IPS DF 19.7 (cell line): ENCODE measurements around the gene LRP10.

Source experiments
- DNase-seq: peaks from one replicate; pipeline ENCODE4 v3.0.0-alpha.2; 2013; ENCODE audit warnings: low read depth, low spot score

Gene LRP10

DNA sequence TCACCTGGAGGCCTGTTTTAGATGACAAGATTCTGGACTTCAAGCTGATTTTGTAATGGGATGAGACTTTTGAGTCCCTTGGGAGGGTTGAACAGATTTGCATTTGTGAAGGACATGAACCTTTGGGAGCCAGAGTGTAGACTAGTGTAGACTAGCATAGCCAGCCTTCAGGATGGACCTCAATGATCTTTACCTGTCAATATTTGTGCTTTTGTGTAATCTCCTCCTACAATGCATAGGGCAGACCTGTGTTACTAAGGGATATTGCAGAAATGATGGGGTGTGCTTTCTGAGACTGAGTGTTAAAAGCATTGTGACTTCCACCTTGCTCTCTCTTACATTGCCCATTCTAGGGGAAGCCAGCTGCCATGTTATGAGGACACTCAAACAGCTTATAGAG lies 9.9 kb upstream of the LRP10 start:
- no peak for DNase-seq

DNA sequence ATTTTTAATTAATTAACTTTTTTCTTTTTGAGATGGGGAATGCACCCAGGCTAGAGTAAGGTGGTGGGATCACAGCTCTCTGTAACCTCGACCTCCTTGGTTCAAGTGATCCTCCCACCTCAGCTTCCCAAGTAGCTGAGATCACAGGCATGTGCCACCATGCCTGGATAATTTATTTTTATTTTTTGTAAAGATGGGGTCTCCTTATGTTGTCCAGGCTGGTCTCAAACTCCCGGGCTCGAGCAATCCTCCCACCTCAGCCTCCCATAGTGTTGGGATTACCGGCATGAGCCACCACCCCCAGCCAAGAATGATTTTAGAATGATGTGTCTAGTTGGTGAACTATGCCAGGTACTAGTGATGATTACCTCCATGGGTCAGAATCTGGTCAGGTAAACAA lies 6.6 kb upstream of the LRP10 start:
- no peak for DNase-seq

DNA sequence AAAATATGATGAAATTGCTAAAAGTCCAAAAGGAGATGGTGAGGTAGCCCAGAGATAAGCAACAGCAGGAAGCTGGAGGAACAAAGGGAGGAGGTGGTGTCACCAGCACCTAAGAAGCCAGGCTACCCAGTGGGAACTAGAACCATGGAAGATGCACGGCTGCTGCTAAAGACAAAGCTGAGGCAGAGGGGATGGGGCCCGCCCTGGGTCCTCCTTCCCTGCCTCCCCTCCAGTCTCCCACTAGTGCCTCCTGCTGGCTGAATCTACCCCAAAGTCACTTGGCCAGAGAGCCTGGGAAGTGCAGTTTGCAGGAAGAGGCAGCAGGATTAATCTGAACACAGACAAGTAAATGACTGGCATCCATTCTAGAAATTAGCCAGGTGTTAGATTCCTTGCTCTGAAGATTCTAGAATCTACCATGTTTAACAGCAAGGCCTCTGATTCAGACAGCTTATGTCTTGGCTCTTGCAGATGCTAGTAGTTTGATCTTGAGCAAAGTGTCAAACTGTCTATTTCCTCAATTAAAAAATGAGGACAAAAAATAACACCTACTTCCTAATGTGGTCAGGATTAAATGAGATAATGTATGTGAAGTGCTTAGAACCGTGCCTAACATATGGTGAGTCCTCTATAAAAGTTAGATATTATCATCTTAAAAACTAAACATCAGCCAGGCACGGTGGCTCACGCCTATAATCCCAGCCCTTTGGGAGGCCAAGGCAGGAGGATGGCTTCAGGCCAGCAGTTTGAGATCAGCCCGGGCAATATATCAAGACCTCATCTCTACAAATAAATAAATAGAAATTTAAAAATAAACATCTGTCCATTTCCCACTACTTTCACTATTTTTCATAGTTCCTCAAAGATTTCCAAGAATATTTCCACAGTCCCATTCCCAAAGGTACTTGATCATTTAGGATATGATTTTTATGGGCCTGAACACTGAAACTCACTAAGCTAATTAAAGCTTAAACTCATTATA lies 5.8 kb upstream of the LRP10 start:
- no peak for DNase-seq

DNA sequence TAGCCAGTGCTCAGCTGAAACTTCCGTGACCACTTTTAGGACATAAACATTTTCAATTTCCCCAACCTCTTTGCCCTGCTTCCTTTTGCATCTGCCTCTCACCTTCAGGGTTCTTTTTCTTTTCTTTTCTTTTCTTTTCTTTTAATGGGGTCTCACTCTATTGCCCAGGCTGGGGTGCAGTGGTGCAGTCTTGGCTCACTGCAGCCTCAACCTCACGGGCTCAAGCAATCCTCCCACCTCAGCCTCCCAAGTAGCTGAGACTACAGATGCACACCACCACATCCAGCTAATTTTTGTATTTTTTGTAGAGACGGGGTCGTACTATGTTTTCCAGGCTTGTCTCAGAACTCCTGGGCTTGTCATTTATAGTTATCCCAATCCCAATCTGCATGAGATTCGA lies 4.7 kb upstream of the LRP10 start:
- DNase-seq, result no peak

DNA sequence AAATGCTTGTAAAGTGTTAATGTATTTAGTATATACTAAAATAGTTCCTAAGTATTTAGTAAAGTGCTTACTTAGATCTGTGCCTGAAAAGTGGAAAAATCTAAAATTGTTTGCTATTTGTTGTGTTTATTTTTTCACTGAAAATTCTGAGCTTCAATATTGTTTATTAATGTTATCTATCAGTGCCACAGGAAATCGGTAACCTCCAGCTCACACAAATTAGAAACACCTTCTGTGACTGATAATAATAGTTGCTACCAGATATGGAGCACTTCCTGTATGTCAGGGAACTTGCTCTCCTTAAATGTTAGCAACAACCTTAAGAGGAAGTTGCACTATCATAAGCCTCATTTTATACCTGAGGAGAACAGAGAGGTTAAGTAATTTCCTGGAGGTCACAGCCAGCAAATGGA lies 723 bp upstream of the LRP10 start:
- no peak for DNase-seq

DNA sequence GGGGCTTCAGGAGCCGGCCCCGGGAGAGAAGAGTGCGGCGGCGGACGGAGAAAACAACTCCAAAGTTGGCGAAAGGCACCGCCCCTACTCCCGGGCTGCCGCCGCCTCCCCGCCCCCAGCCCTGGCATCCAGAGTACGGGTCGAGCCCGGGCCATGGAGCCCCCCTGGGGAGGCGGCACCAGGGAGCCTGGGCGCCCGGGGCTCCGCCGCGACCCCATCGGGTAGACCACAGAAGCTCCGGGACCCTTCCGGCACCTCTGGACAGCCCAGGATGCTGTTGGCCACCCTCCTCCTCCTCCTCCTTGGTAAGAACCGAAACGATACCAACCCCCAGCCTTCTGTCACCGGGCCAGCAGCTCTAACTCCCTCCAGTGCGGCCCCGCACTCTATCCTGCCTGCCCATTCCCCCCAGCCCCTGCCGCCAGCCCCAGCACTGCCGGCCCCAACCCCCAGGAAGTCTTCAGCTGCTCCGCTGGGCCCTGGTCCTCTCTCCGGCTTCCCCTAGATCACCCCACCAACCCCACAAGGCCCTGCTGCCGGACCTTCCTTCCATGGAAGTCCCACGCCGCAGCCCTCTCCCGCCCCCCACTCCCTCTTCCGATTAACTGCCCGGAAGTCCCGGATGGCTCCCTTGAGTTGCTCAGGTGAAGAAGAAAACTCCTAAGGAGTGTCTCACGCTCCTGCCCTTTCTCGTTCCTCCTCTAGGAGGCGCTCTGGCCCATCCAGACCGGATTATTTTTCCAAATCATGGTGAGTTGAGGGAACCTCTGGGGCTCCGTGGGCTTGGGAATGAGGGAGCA lies 693 bp downstream of the LRP10 start:
- DNase-seq, result no peak

DNA sequence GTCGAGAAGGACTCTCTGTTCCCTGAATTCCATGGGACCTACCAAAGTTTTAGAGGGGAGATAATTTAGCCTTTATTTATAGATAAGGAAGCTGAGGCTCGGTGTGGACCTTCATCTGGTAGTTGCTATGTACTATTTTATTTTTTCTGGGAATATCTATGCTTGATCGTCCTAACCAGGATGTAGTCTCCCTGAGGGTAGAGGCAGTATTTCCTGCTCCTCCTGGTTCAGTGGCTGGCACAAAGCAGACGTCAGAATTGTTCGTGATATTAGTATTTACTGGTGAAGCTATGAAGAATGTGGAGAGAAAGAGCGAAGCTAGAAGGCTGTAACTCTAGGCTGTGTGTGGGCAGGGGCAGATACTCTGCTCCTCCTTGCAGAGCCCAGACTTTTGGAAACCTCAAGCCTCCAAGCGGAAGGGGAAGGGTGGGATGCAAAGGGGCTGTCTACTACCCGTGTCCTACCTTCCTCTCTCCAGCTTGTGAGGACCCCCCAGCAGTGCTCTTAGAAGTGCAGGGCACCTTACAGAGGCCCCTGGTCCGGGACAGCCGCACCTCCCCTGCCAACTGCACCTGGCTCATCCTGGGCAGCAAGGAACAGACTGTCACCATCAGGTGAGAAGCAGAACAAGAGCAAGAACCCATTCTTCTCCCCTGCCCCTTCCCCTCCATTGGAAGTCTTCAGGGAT lies 1.4 kb downstream of the LRP10 start:
- no peak for DNase-seq

DNA sequence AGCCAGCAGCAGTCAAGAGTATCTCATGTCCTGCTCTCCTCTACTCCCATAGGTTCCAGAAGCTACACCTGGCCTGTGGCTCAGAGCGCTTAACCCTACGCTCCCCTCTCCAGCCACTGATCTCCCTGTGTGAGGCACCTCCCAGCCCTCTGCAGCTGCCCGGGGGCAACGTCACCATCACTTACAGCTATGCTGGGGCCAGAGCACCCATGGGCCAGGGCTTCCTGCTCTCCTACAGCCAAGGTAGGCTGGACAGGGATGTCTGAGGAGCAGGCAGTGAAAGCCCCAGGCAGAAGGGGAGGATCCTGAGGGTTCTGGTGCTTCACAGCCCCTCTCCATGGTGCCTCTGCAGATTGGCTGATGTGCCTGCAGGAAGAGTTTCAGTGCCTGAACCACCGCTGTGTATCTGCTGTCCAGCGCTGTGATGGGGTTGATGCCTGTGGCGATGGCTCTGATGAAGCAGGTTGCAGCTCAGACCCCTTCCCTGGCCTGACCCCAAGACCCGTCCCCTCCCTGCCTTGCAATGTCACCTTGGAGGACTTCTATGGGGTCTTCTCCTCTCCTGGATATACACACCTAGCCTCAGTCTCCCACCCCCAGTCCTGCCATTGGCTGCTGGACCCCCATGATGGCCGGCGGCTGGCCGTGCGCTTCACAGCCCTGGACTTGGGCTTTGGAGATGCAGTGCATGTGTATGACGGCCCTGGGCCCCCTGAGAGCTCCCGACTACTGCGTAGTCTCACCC lies 3.6 kb downstream of the LRP10 start:
- DNase-seq, result no peak

DNA sequence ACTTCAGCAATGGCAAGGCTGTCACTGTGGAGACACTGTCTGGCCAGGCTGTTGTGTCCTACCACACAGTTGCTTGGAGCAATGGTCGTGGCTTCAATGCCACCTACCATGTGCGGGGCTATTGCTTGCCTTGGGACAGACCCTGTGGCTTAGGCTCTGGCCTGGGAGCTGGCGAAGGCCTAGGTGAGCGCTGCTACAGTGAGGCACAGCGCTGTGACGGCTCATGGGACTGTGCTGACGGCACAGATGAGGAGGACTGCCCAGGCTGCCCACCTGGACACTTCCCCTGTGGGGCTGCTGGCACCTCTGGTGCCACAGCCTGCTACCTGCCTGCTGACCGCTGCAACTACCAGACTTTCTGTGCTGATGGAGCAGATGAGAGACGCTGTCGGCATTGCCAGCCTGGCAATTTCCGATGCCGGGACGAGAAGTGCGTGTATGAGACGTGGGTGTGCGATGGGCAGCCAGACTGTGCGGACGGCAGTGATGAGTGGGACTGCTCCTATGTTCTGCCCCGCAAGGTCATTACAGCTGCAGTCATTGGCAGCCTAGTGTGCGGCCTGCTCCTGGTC lies 4.3 kb downstream of the LRP10 start:
- DNase-seq, result no peak

DNA sequence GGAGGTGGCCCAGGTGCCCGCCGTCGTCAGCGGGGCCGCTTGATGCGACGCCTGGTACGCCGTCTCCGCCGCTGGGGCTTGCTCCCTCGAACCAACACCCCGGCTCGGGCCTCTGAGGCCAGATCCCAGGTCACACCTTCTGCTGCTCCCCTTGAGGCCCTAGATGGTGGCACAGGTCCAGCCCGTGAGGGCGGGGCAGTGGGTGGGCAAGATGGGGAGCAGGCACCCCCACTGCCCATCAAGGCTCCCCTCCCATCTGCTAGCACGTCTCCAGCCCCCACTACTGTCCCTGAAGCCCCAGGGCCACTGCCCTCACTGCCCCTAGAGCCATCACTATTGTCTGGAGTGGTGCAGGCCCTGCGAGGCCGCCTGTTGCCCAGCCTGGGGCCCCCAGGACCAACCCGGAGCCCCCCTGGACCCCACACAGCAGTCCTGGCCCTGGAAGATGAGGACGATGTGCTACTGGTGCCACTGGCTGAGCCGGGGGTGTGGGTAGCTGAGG lies 5.5 kb downstream of the LRP10 start:
- DNase-seq, result no peak

DNA sequence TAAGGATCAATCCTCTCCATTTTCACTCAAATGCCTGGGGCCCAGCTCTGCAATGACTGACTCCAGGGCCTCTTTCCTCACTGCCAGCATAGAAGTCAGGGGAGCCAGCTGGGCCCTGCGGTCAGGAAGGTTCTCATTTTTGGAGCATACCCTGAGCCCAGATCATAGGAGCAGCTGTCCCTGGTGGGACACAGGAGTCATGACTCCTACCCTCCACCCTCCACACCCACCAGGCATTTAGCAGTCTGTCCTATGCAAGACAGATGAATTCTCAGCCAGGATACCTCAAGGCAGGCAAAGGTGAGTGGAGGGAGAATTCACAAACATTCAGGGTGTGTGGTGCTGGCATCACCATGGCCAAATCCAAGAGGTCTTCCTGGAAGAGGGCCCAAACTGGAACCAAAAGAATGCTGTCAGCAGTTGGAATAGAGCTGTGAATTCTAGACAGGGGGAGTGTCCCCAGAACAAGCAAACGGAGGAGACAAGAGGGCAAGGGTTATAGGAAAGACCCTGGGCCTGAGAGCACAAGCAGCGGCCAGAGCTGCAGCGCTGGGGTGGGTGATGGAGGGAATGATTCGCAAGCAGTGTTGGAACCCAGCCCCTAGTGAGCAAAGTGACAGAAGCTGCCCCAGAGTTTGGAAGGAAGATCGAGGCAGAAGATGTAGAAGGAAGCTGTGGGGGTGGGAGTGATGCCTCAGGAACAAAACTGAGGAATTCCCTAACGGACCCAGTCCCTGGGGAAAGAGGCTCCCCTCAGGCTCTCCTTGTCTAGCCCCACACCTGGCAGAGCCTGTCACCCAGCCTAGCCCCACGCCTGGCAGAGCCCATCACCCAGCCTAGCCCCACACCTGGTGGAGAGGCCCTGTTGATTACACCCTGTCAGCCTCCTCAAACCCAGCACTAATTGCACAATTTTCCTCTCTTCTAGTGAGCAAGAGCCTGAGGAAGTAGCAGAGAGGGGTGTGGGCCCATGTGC lies 7.0 kb downstream of the LRP10 start:
- DNase-seq, result no peak

DNA sequence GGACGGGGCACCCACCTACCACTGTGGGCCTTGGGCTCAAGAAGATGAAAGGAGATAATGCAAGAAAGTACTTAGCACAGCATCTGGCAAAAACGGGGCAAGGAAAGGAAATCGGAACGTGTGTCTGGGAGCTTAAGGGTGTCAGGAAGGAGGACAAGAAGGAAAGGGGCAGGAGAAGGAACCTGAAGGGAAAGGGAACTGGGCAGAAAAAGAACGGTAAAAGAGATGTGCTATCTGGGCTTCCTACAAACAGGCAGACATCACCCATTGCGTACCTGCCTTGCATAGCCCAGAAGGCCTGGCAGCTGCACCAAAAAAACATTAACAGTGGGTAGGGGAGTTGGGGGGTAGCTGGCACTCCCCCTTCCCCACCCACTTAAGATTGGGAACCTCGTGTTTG lies 10.5 kb downstream of the LRP10 start:
- no peak for DNase-seq

DNA sequence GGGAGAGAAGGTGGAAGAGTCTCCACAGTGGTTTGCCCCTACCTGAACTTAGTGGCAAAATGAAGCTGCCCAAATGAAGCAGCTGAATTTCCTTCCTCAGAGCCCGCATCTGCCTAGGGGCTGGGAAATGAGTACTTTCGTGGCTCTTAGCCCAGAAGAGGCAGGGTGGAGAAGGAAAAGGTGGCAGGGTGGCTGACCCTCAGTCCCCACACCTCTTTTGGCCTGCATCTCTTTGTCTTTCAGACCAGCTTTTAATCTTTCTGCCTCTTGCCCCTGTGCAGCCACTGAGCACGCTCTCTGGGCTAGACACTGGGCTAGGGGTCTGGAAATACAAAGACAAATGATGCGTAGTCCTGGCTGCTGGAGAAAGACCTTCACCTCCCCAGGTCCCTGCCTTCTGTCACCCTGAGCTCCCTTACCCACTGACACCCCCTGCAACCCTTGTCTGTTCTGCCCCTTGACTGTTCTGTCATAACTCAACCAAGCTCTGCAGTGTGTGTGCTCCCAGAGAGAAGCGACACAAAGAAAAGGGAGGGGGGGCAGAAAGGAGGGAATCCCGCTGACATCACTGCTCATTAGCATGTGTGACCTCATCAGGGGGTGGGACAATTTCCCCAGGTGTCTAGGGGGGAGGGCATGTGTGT lies 11.1 kb downstream of the LRP10 start:
- DNase-seq, result no peak

DNA sequence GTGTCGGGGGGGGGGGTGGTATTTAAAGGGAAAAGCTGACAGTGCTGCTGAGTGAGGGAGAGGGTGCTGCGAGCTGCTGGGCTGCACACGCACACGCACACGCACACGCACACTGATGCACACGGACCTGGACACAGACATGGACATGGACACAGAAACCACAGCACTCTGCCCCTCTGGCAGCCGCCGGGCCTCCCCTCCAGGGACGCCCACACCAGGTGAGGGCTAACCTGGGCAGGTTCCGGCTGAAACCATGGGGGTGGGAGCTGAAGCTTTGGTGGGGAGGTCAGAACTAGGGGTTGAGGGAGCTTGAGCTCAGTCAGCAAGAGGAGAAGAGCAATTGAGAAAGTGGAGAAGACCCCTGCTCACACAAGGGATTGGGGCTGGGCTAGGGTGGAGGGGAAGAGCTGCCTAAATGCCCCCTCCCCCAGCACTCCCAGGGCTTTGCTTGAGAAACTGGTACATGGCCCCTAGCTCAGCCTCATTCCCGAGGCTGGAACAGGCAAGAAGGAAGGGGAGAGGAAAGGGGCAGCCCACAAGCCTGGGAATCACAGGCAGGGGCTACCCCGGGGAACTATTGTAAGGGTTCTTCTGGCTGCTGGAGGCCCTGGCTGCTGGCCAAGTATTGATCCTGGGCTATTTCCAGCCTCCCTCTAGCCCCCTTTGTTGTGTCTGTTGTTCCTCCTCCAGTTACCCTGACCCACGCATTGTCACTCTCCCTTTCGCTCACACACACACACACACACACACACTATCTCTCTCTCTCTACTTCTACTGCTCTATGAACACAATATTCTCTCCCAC lies 11.8 kb downstream of the LRP10 start, which contains the start of gene REM2:
Gene REM2, plus strand, starts transcription at position 50 of the 804 bp plus-strand sequence. Its CDS starts 66 bp downstream, at position 116.
- DNase-seq, result no peak

DNA sequence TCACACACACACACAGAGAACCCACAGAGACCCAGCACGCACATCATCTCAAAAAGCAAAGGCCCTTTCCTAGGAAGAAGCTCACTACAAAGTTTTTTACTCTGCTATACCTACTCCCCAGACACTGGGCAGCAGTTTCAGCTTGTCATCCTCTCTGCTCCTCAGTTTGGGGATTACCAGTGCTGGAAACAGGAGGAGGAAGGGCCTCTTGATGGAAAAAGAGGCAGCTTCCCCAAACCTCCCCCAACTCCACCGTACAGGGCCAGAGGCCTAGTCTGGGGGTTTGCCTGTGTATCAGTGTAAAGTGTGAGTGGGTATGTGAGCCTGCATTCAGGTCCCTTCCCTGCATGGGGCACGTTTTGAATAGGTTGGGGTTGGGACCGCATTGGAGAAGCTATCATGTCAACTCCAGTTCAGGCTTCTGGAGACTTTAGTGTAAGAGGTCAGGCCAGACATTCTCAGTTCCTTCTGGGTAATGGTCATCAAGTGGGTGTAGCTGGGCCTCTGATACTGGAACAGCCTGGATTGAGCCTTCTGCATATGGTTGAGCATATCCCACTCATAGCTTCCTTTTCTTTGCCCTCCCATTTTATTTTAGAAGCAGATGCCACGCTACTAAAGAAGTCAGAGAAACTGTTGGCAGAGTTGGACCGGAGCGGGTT lies 12.7 kb downstream of the LRP10 start:
- DNase-seq, result no peak

DNA sequence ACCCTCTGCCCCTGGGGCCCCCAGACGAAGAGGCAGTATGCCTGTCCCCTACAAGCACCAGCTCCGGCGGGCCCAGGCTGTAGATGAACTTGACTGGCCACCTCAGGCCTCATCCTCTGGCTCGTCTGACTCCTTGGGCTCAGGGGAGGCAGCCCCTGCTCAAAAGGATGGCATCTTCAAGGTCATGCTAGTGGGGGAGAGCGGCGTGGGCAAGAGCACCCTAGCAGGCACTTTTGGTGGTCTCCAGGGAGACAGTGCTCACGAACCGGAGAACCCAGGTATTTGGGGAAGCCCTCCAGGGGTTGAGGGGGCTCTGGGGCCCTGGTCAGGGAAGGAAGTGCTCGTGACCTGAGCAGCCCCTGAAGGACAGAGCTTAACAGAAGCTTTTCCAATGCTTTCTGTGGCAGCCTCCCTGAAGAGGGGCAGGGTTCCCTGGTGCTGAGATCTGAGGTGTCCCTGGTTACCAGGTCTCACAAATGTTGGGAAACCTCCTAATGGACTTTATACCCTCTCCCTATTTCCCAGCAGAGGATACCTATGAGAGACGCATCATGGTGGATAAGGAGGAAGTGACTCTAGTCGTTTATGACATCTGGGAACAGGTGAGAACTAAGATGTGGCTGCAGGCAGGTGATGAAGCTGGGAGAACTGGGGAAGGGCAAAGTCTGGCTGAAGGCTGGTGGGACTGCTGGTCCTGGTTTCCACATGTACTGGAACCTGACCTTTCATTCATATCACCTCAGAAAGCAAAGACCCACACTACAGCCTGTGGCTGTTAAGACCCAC lies 13.4 kb downstream of the LRP10 start:
- DNase-seq, result no peak

DNA sequence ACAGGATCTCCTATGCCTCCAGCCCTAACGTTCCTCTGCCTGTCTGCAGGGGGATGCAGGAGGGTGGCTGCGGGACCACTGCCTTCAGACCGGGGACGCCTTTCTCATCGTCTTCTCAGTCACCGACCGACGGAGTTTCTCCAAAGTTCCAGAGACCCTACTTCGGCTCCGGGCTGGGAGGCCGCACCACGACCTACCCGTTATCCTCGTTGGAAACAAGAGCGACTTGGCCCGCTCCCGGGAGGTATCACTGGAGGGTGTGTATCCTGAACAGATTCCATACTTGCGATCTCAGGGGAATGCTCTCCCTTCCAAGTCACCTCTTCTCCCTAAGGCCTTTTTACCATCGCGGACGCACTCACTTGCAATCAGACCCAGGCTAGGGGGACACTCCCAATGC lies 14.4 kb downstream of the LRP10 start:
- DNase-seq, result no peak
